GM23248 (cell line): ENCODE measurements around the gene ABLIM2.

ENCODE experiments used
- EZH2 ChIP-seq: fragments of 200-600 bp; sonication (generic); IDR thresholded peaks from 2 replicates; pipeline ENCODE4 v1.6.1; 2018; ENCODE audit warnings: antibody characterized with exemption, mild to moderate bottlenecking; ENCODE audit not compliant: insufficient read depth, poor library complexity, severe bottlenecking
- EZH2phosphoT487 ChIP-seq: fragments of 200-600 bp; sonication (generic); IDR thresholded peaks from 2 replicates; pipeline ENCODE4 v1.6.1; 2018; ENCODE audit warnings: antibody characterized with exemption, moderate library complexity, mild to moderate bottlenecking, low read depth; ENCODE audit not compliant: insufficient read depth

- TF ChIP-seq EZH2phosphoT487 (no peak), EZH2 (no peak)
Measured at GRCh38 chr4:7915875-7916242, 242.8 kb downstream of the ABLIM2 start.
